ENCODE measurements around the gene AMH. TPM values are rescaled to one million over a fixed set of nuclear protein-coding genes. Genes with fewer than 3 reads are reported as not detected.

Gene AMH
- total and polyA plus RNA-seq, 2 donors (not counting 1 experiment from before 2014, with no cell fraction given), result 0.03 to 0.33 TPM

DNA sequence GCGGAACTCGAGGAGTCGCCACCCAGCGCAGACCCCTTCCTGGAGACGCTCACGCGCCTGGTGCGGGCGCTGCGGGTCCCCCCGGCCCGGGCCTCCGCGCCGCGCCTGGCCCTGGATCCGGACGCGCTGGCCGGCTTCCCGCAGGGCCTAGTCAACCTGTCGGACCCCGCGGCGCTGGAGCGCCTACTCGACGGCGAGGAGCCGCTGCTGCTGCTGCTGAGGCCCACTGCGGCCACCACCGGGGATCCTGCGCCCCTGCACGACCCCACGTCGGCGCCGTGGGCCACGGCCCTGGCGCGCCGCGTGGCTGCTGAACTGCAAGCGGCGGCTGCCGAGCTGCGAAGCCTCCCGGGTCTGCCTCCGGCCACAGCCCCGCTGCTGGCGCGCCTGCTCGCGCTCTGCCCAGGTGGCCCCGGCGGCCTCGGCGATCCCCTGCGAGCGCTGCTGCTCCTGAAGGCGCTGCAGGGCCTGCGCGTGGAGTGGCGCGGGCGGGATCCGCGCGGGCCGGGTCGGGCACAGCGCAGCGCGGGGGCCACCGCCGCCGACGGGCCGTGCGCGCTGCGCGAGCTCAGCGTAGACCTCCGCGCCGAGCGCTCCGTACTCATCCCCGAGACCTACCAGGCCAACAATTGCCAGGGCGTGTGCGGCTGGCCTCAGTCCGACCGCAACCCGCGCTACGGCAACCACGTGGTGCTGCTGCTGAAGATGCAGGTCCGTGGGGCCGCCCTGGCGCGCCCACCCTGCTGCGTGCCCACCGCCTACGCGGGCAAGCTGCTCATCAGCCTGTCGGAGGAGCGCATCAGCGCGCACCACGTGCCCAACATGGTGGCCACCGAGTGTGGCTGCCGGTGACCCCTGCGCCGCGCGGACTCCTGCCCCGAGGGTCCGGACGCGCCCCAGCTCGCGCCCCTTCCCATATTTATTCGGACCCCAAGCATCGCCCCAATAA lies 2.3 kb downstream of the AMH start:
- peaks cover 15% of the 10 kb centered on the region for H3K36me3 ChIP-seq (ENCODE audit: control insufficient read depth, insufficient read depth, low read length)
- H3K4me2 ChIP-seq (ENCODE audit: extremely low read depth, insufficient read depth, low read length), result no peak overlapping the region
- H2AFZ ChIP-seq (ENCODE audit: low read length), result no peak overlapping the region
- no peaks in the 10 kb centered on the region for H4K20me1 ChIP-seq (ENCODE audit: control insufficient read depth, extremely low read depth, insufficient read depth, low read length)
- H3K9ac ChIP-seq (ENCODE audit: insufficient read depth, low read length), result no peak overlapping the region
- H3K27me3 ChIP-seq (ENCODE audit: control insufficient read depth, insufficient read depth, low read length), result peaks cover 38% of the 10 kb centered on the region
- no peak overlapping the region for H3K27ac ChIP-seq (ENCODE audit: insufficient read depth, low read length)
- DNase-seq (ENCODE audit: low read depth in 2 of 2), result peak in 1 of 2 donors; percentile 25
- H3K4me1 ChIP-seq (ENCODE audit: control insufficient read depth, extremely low read depth, insufficient read depth, low read length), result peaks cover 7% of the 10 kb centered on the region
- TF ChIP-seq, protein P1, sequence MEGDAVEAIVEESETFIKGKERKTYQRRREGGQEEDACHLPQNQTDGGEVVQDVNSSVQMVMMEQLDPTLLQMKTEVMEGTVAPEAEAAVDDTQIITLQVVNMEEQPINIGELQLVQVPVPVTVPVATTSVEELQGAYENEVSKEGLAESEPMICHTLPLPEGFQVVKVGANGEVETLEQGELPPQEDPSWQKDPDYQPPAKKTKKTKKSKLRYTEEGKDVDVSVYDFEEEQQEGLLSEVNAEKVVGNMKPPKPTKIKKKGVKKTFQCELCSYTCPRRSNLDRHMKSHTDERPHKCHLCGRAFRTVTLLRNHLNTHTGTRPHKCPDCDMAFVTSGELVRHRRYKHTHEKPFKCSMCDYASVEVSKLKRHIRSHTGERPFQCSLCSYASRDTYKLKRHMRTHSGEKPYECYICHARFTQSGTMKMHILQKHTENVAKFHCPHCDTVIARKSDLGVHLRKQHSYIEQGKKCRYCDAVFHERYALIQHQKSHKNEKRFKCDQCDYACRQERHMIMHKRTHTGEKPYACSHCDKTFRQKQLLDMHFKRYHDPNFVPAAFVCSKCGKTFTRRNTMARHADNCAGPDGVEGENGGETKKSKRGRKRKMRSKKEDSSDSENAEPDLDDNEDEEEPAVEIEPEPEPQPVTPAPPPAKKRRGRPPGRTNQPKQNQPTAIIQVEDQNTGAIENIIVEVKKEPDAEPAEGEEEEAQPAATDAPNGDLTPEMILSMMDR (conservative IDR thresholded peaks at IDR 0.05 in 1 of 2, IDR thresholded peaks at IDR 0.05 in 1 of 2; ENCODE audit: low read depth in 1 of 2, low read length in 2 of 2), result no peak
- TF ChIP-seq EZH2 (IDR thresholded peaks at IDR 0.05; ENCODE audit: low read length, missing control alignments), result peak; percentile 47
- H3K79me2 ChIP-seq (ENCODE audit: control insufficient read depth, insufficient read depth, low read length), result no peaks in the 10 kb centered on the region
- H3K4me3 ChIP-seq (replicated peaks in 1 of 4; ENCODE audit: control extremely low read depth in 1 of 4, insufficient read depth in 1 of 4, low read depth in 3 of 4, low read length in 4 of 4), result no peak overlapping the region
- H3K9me3 ChIP-seq (ENCODE audit: control insufficient read depth, insufficient read depth, low read depth, low read length), result no peaks in the 10 kb centered on the region

DNA sequence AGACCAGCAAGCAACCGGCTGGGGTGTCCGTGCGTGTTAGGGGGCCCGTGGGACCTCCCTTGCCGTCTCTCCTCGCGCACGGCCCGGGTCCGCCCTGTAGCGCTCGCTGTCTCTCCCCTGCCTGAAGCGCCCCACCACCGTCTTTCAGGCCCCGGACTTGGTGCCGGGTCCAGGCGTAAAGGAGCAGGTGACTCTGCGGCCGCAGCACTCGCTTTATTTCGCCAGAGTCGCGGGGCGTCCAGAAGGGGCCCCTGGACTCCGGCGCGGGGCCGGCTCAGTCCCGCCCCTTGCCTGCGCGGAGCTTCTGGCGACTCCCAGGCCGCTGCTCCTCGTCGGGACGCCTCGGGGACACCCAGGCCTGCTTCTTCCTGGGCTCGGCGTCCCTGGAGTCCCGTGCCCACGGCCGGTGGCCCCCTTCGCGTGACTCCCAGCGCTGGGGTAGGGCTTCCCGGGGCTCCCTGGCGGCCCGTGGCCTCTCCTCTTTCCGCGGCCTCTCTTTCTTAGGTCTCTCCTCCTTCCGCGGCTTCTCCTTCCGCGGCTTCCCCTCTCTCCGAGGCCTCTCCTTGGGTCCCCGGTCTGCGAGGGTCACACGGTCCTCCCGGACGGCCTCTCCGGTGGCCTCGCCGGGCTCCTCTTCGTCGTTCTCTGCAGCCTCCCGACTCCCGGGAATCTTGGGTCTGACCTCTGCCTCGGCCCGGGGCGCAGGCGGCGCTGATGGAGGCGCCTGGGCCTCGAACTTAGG lies 3.1 kb downstream of the AMH start:
- peaks cover 38% of the 10 kb centered on the region for H3K27me3 ChIP-seq (ENCODE audit: control insufficient read depth, insufficient read depth, low read length)
- H3K79me2 ChIP-seq (ENCODE audit: control insufficient read depth, insufficient read depth, low read length), result no peaks in the 10 kb centered on the region
- TF ChIP-seq, protein P1 (conservative IDR thresholded peaks at IDR 0.05 in 1 of 2, IDR thresholded peaks at IDR 0.05 in 1 of 2; ENCODE audit: low read depth in 1 of 2, low read length in 2 of 2), result no peak
- TF ChIP-seq EZH2 (IDR thresholded peaks at IDR 0.05; ENCODE audit: low read length, missing control alignments), result peak; percentile 11
- H3K27ac ChIP-seq (ENCODE audit: insufficient read depth, low read length), result no peak overlapping the region
- H3K4me1 ChIP-seq (ENCODE audit: control insufficient read depth, extremely low read depth, insufficient read depth, low read length), result peaks cover 3% of the 10 kb centered on the region
- H2AFZ ChIP-seq (ENCODE audit: low read length), result no peak overlapping the region
- no peak overlapping the region for H3K9ac ChIP-seq (ENCODE audit: insufficient read depth, low read length)
- peak overlapping the region; percentile 13 for H3K4me2 ChIP-seq (ENCODE audit: extremely low read depth, insufficient read depth, low read length)
- H3K4me3 ChIP-seq (replicated peaks in 1 of 4; ENCODE audit: control extremely low read depth in 1 of 4, insufficient read depth in 1 of 4, low read depth in 3 of 4, low read length in 4 of 4), result no peak overlapping the region
- no peaks in the 10 kb centered on the region for H3K9me3 ChIP-seq (ENCODE audit: control insufficient read depth, insufficient read depth, low read depth, low read length)
- H4K20me1 ChIP-seq (ENCODE audit: control insufficient read depth, extremely low read depth, insufficient read depth, low read length), result no peaks in the 10 kb centered on the region
- DNase-seq (ENCODE audit: low read depth in 2 of 2), result no peak
- H3K36me3 ChIP-seq (ENCODE audit: control insufficient read depth, insufficient read depth, low read length), result peaks cover 7% of the 10 kb centered on the region

DNA sequence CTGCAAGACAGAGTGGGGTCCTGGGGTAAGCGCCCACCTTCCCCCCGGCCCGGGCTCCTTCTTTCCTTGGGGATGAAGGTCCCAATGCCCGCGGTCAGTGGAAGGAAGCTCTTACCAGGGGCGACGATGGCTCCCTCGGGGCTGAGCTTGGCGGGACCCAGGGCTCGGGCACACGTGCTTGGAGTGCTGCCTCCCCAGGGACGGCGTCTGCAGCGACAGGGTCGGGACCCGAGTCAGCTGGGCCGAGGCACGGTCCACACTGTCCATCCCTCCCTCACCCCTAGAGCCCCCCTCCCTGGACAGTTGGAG lies 3.6 kb downstream of the AMH start:
- DNase-seq (ENCODE audit: low read depth in 2 of 2), result no peak
- TF ChIP-seq, protein P1 (conservative IDR thresholded peaks at IDR 0.05 in 1 of 2, IDR thresholded peaks at IDR 0.05 in 1 of 2; ENCODE audit: low read depth in 1 of 2, low read length in 2 of 2), result no peak
- peak; percentile 83 for TF ChIP-seq EZH2 (IDR thresholded peaks at IDR 0.05; ENCODE audit: low read length, missing control alignments)
- Histone ChIP-seq H3K9me3 (ENCODE audit: control insufficient read depth, insufficient read depth, low read depth, low read length) (no peaks in the 10 kb centered on the region), H3K36me3 (ENCODE audit: control insufficient read depth, insufficient read depth, low read length) (peaks cover 4% of the 10 kb centered on the region), H3K27ac (ENCODE audit: insufficient read depth, low read length) (no peak overlapping the region), H3K9ac (ENCODE audit: insufficient read depth, low read length) (no peak overlapping the region), H3K4me3 (replicated peaks in 1 of 4; ENCODE audit: control extremely low read depth in 1 of 4, insufficient read depth in 1 of 4, low read depth in 3 of 4, low read length in 4 of 4) (no peak overlapping the region), H3K4me2 (ENCODE audit: extremely low read depth, insufficient read depth, low read length) (no peak overlapping the region), H3K27me3 (ENCODE audit: control insufficient read depth, insufficient read depth, low read length) (peaks cover 38% of the 10 kb centered on the region), H3K79me2 (ENCODE audit: control insufficient read depth, insufficient read depth, low read length) (no peaks in the 10 kb centered on the region), H2AFZ (ENCODE audit: low read length) (no peak overlapping the region), H4K20me1 (ENCODE audit: control insufficient read depth, extremely low read depth, insufficient read depth, low read length) (no peaks in the 10 kb centered on the region), H3K4me1 (ENCODE audit: control insufficient read depth, extremely low read depth, insufficient read depth, low read length) (peaks cover 3% of the 10 kb centered on the region)

All from fibroblast of lung (primary cell).